Measurements from ENCODE around the gene MTERF1. TPM values are rescaled to one million over a fixed set of nuclear protein-coding genes. Genes with fewer than 3 reads are reported as not detected.
"Not testable (repeated sequence)": the region's sequence is repeated elsewhere in the genome, so short reads cannot be mapped to it uniquely, and the experiment has no call there.

The MTERF1 gene
- polyA plus RNA-seq, 3 donors from 2014 or later, result 1.4 to 9.1 (median 8.9) TPM

DNA sequence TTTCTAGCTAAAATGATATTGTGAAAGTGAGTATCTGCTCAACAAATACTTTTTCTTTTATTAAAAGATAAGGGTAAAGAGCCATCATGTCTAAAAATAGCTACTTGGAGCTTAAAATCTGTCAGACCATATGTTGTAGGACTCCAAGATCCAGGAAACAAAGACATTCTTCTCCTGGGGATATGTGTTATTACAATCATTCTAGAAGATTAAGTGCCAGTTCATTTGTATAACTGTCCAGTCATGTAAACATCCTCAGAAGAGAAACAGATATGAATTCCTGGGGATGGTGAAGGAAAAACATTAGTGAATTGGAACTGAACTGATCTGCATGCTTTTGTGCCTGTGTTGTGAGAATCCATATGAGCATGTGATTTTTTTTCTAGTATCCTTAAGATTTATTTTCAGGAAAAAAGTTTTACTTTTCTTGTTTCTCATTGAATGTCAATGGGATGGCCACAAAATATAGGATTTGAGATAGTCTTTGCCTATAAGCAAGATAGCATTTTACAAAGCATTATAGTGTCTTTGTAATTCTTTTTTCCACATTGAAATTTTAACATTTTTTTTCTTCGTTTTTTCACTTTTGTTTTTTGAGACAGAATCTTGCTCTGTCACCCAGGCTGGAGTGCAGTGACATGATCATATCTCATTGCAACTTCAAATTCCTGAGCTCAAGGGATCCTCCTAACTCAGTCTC, 14.4 kb upstream of the MTERF1 start:
- no peak overlapping the region for H3K4me3 Mint-ChIP-seq
- no peaks in the 10 kb centered on the region for H3K36me3 Mint-ChIP-seq
- peaks cover 0 to 4% (median 0%) of the 10 kb centered on the region in 6 donors for H3K9me3 Mint-ChIP-seq
- DNase-seq, result no peak
- H3K27ac Mint-ChIP-seq, result no peak overlapping the region
- no peaks in the 10 kb centered on the region for H3K4me1 Mint-ChIP-seq
- peaks cover 4 to 7% (median 6%) of the 10 kb centered on the region in 3 donors for H3K27me3 Mint-ChIP-seq (ENCODE audit: low read depth in 3 of 3)

DNA sequence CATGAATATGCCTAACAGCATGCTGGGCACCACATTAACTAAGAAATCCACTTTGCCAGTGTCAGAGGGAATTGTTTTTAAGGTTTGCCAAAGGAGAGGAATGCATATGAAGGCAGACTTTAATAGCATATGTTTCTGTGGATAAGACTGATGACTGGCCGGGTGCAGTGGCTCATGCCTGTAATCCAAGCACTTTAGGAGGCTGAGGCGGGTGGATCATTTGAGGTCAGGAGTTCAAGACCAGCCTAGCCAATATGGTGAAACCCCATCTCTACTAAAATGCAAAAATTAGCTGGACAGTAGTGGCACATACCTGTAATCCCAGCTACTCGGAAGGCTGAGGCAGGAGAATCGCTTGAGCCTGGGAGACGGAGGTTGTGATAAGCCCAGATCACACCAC, 13.2 kb upstream of the MTERF1 start:
- H3K36me3 Mint-ChIP-seq; H3K9me3 Mint-ChIP-seq; H3K4me1 Mint-ChIP-seq; H3K4me3 Mint-ChIP-seq; H3K27ac Mint-ChIP-seq; DNase-seq; H3K27me3 Mint-ChIP-seq (ENCODE audit: low read depth in 3 of 3): not testable (repeated sequence)

DNA sequence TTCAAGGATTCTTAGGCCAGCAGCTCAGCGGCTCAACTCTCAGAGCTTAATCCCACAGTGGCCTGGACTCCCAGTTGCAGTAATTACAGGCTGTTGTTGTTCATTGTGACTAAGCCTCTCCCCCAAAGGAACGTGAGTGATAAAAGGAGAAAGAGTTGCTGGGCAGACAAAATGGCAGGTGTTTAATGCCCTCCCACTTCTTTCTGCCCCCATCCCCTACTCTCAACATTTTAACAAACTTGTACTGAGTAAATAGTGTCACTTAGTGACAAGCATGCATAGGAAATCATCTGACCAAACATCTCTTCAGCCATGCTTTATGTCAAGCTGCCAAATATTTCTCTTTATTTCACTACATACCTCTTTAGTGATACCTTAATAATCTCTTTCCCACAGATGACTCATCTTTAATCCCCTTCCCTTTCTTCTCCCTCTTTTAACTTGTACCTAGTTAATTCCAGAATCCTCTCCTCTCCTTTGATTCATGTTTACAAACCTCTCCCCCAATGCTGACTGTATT, 12.4 kb upstream of the MTERF1 start:
- peaks cover 0 to 4% (median 0%) of the 10 kb centered on the region in 6 donors for H3K9me3 Mint-ChIP-seq
- no peak for DNase-seq
- no peak overlapping the region for H3K4me3 Mint-ChIP-seq
- no peak overlapping the region for H3K27ac Mint-ChIP-seq
- no peaks in the 10 kb centered on the region for H3K36me3 Mint-ChIP-seq
- no peaks in the 10 kb centered on the region for H3K4me1 Mint-ChIP-seq
- H3K27me3 Mint-ChIP-seq (ENCODE audit: low read depth in 3 of 3), result peaks cover 4 to 7% (median 6%) of the 10 kb centered on the region in 3 donors

DNA sequence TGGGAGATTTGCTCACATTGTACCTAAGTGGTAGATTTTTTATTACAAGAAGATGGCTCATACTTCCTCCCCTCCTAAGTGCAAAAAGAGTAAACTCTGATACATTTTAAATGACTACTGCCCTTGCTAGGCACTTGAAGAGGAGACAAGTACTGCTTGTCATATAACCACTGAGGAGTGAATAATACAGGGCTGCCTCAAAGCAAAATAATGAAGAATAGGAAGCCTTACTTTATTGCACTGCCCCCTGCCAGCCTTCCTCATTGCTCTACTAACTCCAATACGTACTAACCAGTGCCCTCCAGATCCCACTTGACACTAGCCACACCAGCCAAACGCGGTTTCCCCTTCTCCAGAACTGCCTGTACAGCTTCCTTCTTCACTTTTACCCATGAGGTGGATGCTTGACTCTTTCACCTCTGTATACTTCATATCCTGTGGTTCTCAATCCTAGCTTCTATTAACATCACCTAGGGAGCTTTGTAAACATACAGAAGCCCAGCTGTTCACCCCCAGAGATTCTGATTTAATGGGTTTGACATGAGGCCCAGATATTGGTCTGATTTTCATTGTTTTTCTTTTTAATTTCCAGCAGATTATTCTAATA, 11.7 kb upstream of the MTERF1 start:
- peaks cover 0 to 4% (median 0%) of the 10 kb centered on the region in 6 donors for H3K9me3 Mint-ChIP-seq
- H3K4me1 Mint-ChIP-seq, result no peaks in the 10 kb centered on the region
- DNase-seq, result no peak
- peaks cover 4 to 7% (median 6%) of the 10 kb centered on the region in 3 donors for H3K27me3 Mint-ChIP-seq (ENCODE audit: low read depth in 3 of 3)
- H3K27ac Mint-ChIP-seq, result no peak overlapping the region
- no peak overlapping the region for H3K4me3 Mint-ChIP-seq
- H3K36me3 Mint-ChIP-seq, result no peaks in the 10 kb centered on the region

DNA sequence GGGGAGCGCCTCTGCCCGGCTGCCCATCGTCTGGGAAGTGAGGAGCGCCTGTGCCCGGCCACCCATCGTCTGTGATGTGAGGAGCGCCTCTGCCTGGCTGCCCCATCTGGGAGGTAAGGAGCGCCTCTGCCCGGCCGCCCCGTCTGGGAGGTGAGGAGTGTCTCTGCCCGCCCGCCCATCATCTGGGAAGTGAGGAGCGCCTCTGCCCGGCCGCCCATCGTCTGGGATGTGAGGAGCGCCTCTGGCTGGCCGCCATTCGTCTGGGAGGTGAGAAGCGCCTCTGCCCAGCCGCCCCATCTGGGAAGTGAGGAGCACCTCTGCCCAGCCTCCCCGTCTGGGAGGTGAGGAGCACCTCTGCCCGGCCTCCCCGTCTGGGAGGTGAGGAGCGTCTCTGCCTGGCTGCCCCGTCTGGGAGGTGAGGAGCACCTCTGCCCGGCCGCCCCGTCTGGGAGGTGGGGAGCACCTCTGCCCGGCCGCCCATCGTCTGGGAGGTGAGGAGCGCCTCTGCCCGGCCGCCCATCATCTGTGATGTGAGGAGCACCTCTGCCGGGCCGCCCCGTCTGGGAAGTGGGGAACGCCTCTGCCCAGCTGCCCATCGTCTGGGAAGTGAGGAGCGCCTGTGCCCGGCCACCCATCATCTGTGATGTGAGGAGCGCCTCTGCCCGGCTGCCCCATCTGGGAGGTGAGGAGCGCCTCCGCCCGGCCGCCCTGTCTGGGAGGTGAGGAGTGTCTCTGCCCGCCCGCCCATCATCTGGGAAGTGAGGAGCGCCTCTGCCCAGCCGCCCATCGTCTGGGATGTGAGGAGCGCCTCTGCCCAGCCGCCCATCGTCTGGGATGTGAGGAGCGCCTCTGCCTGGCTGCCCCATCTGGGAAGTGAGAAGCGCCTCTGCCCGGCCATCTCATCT, 8.0 kb upstream of the MTERF1 start:
- H3K4me3 Mint-ChIP-seq; H3K9me3 Mint-ChIP-seq; H3K27me3 Mint-ChIP-seq (ENCODE audit: low read depth in 3 of 3); DNase-seq; H3K36me3 Mint-ChIP-seq; H3K4me1 Mint-ChIP-seq; H3K27ac Mint-ChIP-seq: not testable (repeated sequence)

DNA sequence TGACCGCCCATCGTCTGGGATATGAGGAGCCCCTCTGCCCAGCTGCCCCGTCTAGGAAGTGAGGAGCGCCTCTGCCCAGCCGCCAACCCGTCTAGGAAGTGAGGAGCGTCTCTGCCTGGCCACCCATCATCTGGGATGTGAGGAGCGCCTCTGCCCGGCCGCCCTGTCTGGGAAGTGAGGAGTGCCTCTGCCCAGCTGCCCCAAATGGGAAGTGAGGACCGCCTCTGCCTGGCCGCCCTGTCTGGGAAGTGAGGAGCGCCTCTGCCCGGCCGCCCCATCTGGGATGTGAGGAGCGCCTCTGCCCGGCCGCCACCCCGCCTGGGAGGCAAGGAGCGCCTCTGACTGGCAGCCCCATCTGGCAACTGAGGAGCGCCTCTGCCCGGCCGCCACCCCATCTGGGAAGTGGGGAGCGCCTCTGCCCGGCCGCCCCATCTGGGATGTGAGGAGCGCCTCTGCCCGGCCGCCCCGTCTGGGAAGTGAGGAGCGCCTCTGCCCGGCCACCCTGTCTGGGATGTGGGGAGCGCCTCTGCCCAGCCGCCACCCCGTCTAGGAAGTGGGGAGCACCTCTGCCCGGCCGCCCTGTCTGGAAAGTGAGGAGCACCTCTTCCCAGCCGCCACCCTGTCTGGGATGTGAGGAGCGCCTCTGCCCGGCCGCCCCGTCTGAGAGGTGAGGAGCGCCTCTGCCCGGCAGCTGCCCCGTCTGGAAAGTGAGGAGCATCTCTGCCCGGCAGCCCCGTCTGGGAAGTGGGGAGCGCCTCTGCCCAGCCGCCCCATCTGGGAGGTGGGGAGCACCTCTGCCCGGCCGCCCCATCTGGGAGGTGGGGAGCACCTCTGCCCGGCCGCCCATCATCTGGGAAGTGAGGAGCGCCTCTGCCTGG, 7.1 kb upstream of the MTERF1 start:
- H3K36me3 Mint-ChIP-seq; H3K9me3 Mint-ChIP-seq; H3K4me1 Mint-ChIP-seq; DNase-seq; H3K4me3 Mint-ChIP-seq; H3K27me3 Mint-ChIP-seq (ENCODE audit: low read depth in 3 of 3): not testable (repeated sequence)
- H3K27ac Mint-ChIP-seq, result peak overlapping the region in 1 of 6 donors; percentile 8

DNA sequence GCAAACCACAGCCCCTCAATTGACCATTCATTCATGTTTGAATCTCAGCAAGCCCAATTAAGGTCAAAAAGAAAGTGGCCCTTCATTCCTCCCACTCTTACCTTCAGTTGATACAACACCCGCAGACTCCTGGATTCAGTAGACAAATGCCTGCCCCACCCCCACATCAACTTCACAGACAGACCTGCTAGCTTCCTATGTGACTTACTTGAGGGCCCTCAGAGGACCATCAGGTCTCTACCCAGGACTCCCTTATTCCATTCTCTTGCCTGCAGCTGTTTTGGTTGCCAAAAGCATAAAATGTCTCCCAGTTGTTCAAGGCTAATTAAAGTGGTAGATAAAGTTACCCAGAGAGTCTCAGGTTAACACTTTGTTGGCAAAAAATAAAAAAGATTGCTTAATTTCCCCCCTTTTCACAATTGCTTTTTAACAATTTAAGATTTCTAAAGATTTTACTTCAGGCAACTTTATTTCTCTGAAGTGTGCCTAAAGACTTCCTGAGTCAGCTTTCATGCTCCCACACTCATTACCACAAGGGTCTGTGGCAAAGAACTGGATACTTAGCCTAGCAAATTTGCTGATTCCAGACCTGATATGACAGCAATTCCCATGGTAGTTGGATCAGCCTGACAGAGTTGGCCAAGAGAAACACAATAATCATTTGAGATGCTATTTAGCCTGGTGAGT, 3.3 kb upstream of the MTERF1 start:
- H3K27ac Mint-ChIP-seq, result no peak overlapping the region
- no peak for DNase-seq

DNA sequence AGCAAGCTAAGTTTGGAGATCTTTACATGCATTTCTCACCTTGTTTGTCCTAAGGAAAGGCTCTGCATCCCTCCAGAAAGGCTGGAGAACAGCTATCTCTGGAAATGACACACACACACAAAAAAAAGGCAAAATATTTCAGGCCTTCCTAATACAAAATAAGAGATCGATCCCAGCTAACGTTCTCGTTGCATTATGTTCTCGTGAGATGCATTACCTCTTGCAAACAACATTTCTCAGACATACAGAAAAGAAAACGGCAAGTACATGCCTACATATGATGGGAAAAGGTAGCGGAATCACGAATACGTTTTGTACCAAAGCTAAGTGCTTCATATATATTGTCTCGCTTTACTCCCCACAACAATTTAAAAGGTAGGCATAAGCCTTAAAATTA, 488 bp downstream of the MTERF1 start:
- no peak for DNase-seq
- peak overlapping the region; percentile 90 to 99 (median 96) for H3K27ac Mint-ChIP-seq
- no peaks in the 10 kb centered on the region for H3K9me3 Mint-ChIP-seq
- H3K36me3 Mint-ChIP-seq, result peaks cover 6 to 22% (median 22%) of the 10 kb centered on the region in 3 donors
- H3K4me1 Mint-ChIP-seq, result peaks cover 41 to 53% of the 10 kb centered on the region in 2 donors
- H3K4me3 Mint-ChIP-seq, result peak overlapping the region; percentile 92 to 99 (median 97)
- H3K27me3 Mint-ChIP-seq (ENCODE audit: low read depth in 3 of 3), result peaks cover 0 to 8% (median 5%) of the 10 kb centered on the region in 3 donors

More for the DNA sequence above, 3.3 kb upstream of the MTERF1 start:
- Mint-ChIP-seq H3K4me1 (peaks cover 25% of the 10 kb centered on the region in 2 donors), H3K9me3 (no peaks in the 10 kb centered on the region), H3K36me3 (peaks cover 0 to 10% (median 3%) of the 10 kb centered on the region in 3 donors), H3K4me3 (no peak overlapping the region), H3K27me3 (ENCODE audit: low read depth in 3 of 3) (peaks cover 0 to 8% (median 5%) of the 10 kb centered on the region in 3 donors)

DNA sequence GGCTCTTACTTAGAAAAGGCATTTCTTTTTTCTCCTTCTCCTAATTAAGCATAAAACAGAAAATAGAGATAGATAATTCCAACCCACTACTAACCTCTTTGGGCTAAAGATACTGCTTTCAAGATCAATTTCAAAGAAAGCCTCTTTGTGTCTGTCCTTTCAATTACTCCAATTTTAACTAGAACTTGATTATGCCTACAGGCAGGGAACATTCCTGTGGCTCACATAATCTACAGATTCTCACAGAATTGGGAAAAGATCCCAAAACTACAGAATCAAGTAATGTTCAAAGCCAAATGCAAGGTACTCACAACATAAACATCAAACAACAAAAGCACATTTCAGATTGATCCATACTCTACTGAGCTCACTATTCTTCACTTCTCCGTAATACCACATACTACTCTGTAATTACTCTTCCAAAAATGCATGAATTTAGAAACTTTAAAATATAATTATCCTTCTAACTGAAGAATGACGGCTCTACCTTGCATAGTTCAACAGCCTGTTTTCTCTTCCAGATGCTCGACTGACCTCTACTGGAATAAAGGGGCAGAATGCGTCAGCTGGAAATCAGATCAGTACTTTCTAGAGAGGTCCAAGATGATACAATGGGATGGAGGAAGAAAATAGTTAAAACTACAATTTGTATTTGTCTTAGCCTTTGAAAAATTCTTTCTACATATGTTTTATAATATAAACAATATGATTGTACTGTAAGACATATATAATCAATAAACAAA, 3.9 kb downstream of the MTERF1 start:
- Mint-ChIP-seq H3K4me3 (no peak overlapping the region), H3K9me3 (no peaks in the 10 kb centered on the region), H3K4me1 (peaks cover 44 to 63% of the 10 kb centered on the region in 2 donors), H3K36me3 (peaks cover 6 to 33% (median 28%) of the 10 kb centered on the region in 3 donors), H3K27ac (no peak overlapping the region), H3K27me3 (ENCODE audit: low read depth in 3 of 3) (peaks cover 0 to 7% (median 5%) of the 10 kb centered on the region in 3 donors)
- no peak for DNase-seq

DNA sequence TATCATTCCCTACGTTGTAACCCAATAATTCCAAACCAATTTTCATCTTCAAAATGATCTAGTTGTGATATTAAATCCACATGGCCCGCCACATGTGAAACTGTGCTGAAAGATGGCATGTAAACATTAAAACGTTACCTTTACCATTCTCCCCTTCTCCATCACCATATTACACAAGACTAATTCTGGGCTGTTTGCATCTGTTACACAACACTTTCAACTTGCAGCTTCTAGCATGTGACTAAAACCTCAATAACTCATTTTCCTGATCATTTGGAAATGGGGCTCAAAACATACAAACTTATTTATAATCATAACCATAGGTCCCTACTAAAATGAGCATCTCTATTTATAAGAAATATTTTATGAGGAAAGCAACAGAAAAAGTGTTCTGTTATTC, 4.7 kb downstream of the MTERF1 start:
- peaks cover 0 to 7% (median 5%) of the 10 kb centered on the region in 3 donors for H3K27me3 Mint-ChIP-seq (ENCODE audit: low read depth in 3 of 3)
- H3K4me1 Mint-ChIP-seq, result peaks cover 39 to 59% of the 10 kb centered on the region in 2 donors
- peaks cover 6 to 36% (median 28%) of the 10 kb centered on the region in 3 donors for H3K36me3 Mint-ChIP-seq
- no peak overlapping the region for H3K4me3 Mint-ChIP-seq
- H3K27ac Mint-ChIP-seq, result no peak overlapping the region
- DNase-seq, result no peak
- H3K9me3 Mint-ChIP-seq, result no peaks in the 10 kb centered on the region

DNA sequence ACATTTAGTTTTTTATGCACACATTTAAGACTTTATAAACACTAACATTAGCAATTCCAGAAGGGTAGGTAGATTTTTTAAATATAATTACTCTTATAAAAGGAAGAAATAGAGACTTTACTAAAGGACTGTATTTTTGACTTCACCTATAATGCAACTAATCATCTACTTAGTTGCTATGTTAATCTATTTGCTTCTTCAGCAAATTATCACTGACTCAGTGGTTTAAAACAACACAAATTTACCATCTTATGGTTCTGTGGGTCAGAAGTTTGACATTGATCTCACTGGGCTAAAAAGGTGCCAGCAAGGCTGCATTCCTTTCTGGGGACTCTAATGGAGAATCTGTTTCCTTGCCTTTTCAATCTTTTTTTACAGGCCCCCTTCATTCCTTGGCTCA, 7.6 kb downstream of the MTERF1 start:
- H3K36me3 Mint-ChIP-seq, result peaks cover 10 to 38% (median 18%) of the 10 kb centered on the region in 3 donors
- DNase-seq, result no peak
- no peaks in the 10 kb centered on the region for H3K9me3 Mint-ChIP-seq
- H3K27me3 Mint-ChIP-seq (ENCODE audit: low read depth in 3 of 3), result peaks cover 0 to 2% (median 0%) of the 10 kb centered on the region in 3 donors
- H3K4me1 Mint-ChIP-seq, result peaks cover 20 to 44% of the 10 kb centered on the region in 2 donors
- peak overlapping the region in 1 of 6 donors; percentile 36 for H3K27ac Mint-ChIP-seq
- H3K4me3 Mint-ChIP-seq, result no peak overlapping the region

DNA sequence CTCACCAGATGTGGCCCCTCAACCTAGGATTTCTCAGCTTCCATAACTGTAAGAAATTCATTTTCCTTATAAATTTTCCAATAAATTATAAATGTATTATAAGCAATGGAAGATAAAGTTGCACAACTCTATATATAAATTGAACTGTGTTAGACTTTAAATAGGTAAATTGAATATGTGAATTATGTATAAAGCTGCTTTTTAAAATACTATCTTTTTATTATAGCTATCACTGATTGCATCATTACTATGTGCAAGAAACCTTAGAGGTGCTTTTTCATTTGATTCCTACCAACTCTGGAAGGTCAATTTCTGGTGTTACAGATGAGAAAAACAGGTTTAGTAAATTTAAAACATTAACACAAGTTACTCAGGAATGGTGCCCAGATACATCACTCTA, 8.4 kb downstream of the MTERF1 start:
- no peaks in the 10 kb centered on the region for H3K9me3 Mint-ChIP-seq
- H3K36me3 Mint-ChIP-seq, result peaks cover 10 to 35% (median 18%) of the 10 kb centered on the region in 3 donors
- H3K4me3 Mint-ChIP-seq, result no peak overlapping the region
- no peak overlapping the region for H3K27ac Mint-ChIP-seq
- no peak for DNase-seq
- peaks cover 12 to 36% of the 10 kb centered on the region in 2 donors for H3K4me1 Mint-ChIP-seq
- H3K27me3 Mint-ChIP-seq (ENCODE audit: low read depth in 3 of 3), result peaks cover 0 to 2% (median 0%) of the 10 kb centered on the region in 3 donors
